GM23338 (cell line): ENCODE data around the gene DNAJC7.

Experiments used
- CTCF ChIP-seq, 2 experiments: fragments of 200-600 bp in 1 of 2; sonication (generic) in 1 of 2; conservative IDR thresholded peaks; 2 replicates each; pipeline versions ENCODE4 v1.5.1 to v1.6.1; 2016 to 2017; ENCODE audit warnings: antibody characterized with exemption in 2 of 2, low read depth in 2 of 2, mild to moderate bottlenecking in 2 of 2, moderate library complexity in 1 of 2
- EZH2 ChIP-seq: fragments of 200-600 bp; sonication (generic); IDR thresholded peaks from one replicate; pipeline ENCODE4 v1.8.0; 2017; ENCODE audit warnings: antibody characterized with exemption, mild to moderate bottlenecking, low read depth; ENCODE audit not compliant: unreplicated experiment
- EZH2phosphoT487 ChIP-seq: fragments of 200-600 bp; sonication (generic); IDR thresholded peaks from one replicate; pipeline ENCODE4 v1.8.1; 2018; ENCODE audit warnings: antibody characterized with exemption; ENCODE audit not compliant: unreplicated experiment
- POLR2AphosphoS5 ChIP-seq: IDR thresholded peaks from 2 replicates; pipeline ENCODE4 v1.6.1; 2016; ENCODE audit warnings: antibody characterized with exemption, low read depth
- ZNF331 ChIP-seq: fragments of 250-450 bp; sonication (Bioruptor Pico); IDR thresholded peaks from 2 replicates; pipeline ENCODE4 v1.5.0; 2020; ENCODE audit warnings: low read depth, mild to moderate bottlenecking, moderate library complexity

- no peak for TF ChIP-seq POLR2AphosphoS5
- no peak for TF ChIP-seq CTCF (conservative IDR thresholded peaks at IDR 0.05; ENCODE audit: low read depth in 2 of 2)
- TF ChIP-seq EZH2, result no peak
- TF ChIP-seq ZNF331 (CRISPR knock-in tag), result no peak
- TF ChIP-seq EZH2phosphoT487, result no peak
Measured at GRCh38 chr17:42025936-42026335, 8.7 kb upstream of the DNAJC7 start.
